Karpas-422 (cell line): ENCODE results near the gene LMO7. TPM values are rescaled to one million over a fixed set of nuclear protein-coding genes. Genes with fewer than 3 reads are reported as not detected.

Source experiments
- DNase-seq: peaks from one replicate; pipeline ENCODE4 v3.0.0-alpha.2; 2015
- H2AFZ ChIP-seq: fragments of 200-600 bp; sonication (generic); 2 replicates; pipeline ENCODE4 v1.6.1; 2014; ENCODE audit warnings: antibody characterized with exemption, low read length, mixed read lengths
- H3K27ac ChIP-seq: fragments of 200-600 bp; sonication (generic); 2 replicates; pipeline ENCODE4 v1.5.1; 2014; ENCODE audit warnings: mild to moderate bottlenecking, low read length, moderate library complexity
- H3K27me3 ChIP-seq: fragments of 200-600 bp; sonication (generic); 2 replicates; pipeline ENCODE4 v1.6.1; 2014; ENCODE audit warnings: low read length, mixed read lengths
- H3K36me3 ChIP-seq: fragments of 200-600 bp; sonication (generic); 2 replicates; pipeline ENCODE4 v1.6.1; 2014; ENCODE audit warnings: low read length, mixed read lengths; ENCODE audit not compliant: insufficient read depth
- H3K4me1 ChIP-seq: fragments of 200-600 bp; sonication (generic); 2 replicates; pipeline ENCODE4 v1.6.1; 2014; ENCODE audit warnings: mild to moderate bottlenecking, low read length, mixed read lengths
- H3K4me2 ChIP-seq: fragments of 200-600 bp; sonication (generic); 2 replicates; pipeline ENCODE4 v1.6.1; 2014; ENCODE audit warnings: low read length, low read depth, mild to moderate bottlenecking; ENCODE audit not compliant: poor library complexity, severe bottlenecking
- H3K4me3 ChIP-seq: fragments of 200-600 bp; sonication (generic); 2 replicates; pipeline ENCODE4 v1.5.1; 2014; ENCODE audit warnings: mild to moderate bottlenecking, antibody characterized with exemption, low read length, mixed read lengths
- H3K79me2 ChIP-seq: fragments of 200-600 bp; sonication (generic); 2 replicates; pipeline ENCODE4 v1.6.1; 2014; ENCODE audit warnings: mild to moderate bottlenecking, low read length, mixed read lengths
- H3K9ac ChIP-seq: fragments of 200-600 bp; sonication (generic); 2 replicates; pipeline ENCODE4 v1.6.0; 2014; ENCODE audit warnings: low read length
- H3K9me2 ChIP-seq: fragments of 200-600 bp; sonication (generic), shearing (Covaris generic); replicated peaks from 2 replicates; pipeline ENCODE4 v1.6.0; 2014; ENCODE audit warnings: mild to moderate bottlenecking, low read length, moderate library complexity; ENCODE audit not compliant: insufficient read depth
- H3K9me3 ChIP-seq: fragments of 300-700, 200-600 bp; sonication (generic); 2 replicates; pipeline ENCODE4 v1.6.1; 2014; ENCODE audit warnings: low read length, mixed read lengths
- H4K20me1 ChIP-seq: fragments of 200-600 bp; sonication (generic); 2 replicates; pipeline ENCODE4 v1.6.1; 2014; ENCODE audit warnings: mild to moderate bottlenecking, antibody characterized with exemption, low read length, low read depth; ENCODE audit not compliant: insufficient read depth
- total RNA-seq: library from RNA; depleted of rRNA; stranded (reverse); fragments of >200 nt; shearing (Covaris generic); gene quantifications from 2 replicates; pipeline ENCODE4 v1.2.3, GENCODE V29; 2014; ENCODE audit warnings: low replicate concordance

LMO7 gene
- total RNA-seq, 1 experiment from 2014 or later, result 40.0 TPM

DNA sequence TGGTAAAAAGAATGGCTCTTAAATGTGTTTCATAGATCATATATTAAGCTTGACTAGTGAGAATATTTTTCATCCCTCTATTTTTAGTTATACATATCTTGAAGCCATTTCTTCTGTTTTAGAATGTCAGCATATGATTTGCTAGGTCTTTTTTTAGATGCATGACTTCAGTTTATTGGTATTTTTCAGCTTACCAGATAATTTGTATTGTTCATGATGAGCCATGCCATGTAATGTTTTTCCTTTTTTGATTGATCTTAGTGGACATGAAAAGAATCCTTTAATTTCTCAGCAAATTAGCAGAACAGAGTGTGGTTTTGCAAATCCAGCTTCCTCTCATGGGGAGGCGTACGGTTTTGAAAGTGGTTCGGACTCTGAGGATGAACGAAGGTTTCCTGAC, 168.5 kb downstream of the LMO7 start:
- no peaks in the 10 kb centered on the region for H4K20me1 ChIP-seq
- no peak overlapping the region for H3K4me3 ChIP-seq
- no peak overlapping the region for H3K9ac ChIP-seq
- H2AFZ ChIP-seq, result no peak overlapping the region
- DNase-seq, result no peak
- no peaks in the 10 kb centered on the region for H3K4me1 ChIP-seq
- no peaks in the 10 kb centered on the region for H3K27me3 ChIP-seq
- H3K79me2 ChIP-seq, result no peaks in the 10 kb centered on the region
- no peaks in the 10 kb centered on the region for H3K9me2 ChIP-seq
- H3K27ac ChIP-seq, result no peak overlapping the region
- no peaks in the 10 kb centered on the region for H3K36me3 ChIP-seq
- H3K9me3 ChIP-seq, result no peaks in the 10 kb centered on the region
- H3K4me2 ChIP-seq, result no peak overlapping the region

DNA sequence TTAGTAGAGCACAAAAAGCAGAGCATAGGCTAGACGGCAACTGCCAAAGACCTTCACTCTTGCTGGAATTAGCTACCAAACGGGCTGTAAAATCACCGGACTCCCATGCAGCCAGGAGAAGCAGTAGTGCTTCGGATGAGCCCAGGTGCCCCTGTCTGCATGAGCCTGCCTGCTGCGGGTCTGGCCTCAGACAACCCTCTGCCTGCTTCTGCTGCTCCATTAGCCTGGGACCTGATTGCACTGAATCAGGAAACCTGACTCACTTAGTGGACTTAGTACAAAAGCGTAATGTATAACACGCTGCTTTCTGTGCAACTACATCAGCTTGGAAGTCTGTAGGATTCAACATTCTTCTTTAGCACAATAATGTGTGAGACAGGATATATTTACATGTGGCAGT, 170.0 kb downstream of the LMO7 start:
- no peaks in the 10 kb centered on the region for H3K79me2 ChIP-seq
- no peaks in the 10 kb centered on the region for H3K4me1 ChIP-seq
- no peak overlapping the region for H3K4me3 ChIP-seq
- no peaks in the 10 kb centered on the region for H4K20me1 ChIP-seq
- no peaks in the 10 kb centered on the region for H3K9me3 ChIP-seq
- H3K27me3 ChIP-seq, result no peaks in the 10 kb centered on the region
- no peak overlapping the region for H3K27ac ChIP-seq
- H3K9me2 ChIP-seq, result no peaks in the 10 kb centered on the region
- H3K4me2 ChIP-seq, result no peak overlapping the region
- no peak overlapping the region for H3K9ac ChIP-seq
- H2AFZ ChIP-seq, result no peak overlapping the region
- no peaks in the 10 kb centered on the region for H3K36me3 ChIP-seq
- DNase-seq, result no peak

DNA sequence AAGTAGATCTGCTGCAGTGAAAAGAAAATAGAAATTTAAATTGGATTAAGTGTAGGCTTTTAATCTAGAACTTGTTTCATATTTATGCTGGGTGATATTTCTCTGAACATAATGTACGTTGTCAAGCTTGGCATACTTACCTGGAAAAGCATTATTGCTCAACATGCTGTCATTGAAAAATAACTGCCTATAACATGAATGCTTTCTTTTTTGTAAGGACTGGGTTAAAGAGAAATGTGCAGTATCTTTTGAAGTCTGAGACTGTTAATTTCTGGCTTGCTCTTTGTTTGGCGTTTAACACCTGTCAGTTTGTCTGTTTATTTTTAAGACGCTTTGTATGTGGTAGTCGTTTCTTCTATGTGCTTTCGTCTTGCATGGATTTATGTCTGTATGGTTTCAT, 175.2 kb downstream of the LMO7 start:
- Histone ChIP-seq H3K27me3 (no peaks in the 10 kb centered on the region), H2AFZ (no peak overlapping the region), H3K4me3 (no peak overlapping the region), H4K20me1 (no peaks in the 10 kb centered on the region), H3K9ac (no peak overlapping the region), H3K36me3 (no peaks in the 10 kb centered on the region), H3K27ac (no peak overlapping the region), H3K79me2 (no peaks in the 10 kb centered on the region), H3K9me2 (no peaks in the 10 kb centered on the region), H3K4me2 (no peak overlapping the region), H3K9me3 (no peaks in the 10 kb centered on the region), H3K4me1 (no peaks in the 10 kb centered on the region)
- no peak for DNase-seq

DNA sequence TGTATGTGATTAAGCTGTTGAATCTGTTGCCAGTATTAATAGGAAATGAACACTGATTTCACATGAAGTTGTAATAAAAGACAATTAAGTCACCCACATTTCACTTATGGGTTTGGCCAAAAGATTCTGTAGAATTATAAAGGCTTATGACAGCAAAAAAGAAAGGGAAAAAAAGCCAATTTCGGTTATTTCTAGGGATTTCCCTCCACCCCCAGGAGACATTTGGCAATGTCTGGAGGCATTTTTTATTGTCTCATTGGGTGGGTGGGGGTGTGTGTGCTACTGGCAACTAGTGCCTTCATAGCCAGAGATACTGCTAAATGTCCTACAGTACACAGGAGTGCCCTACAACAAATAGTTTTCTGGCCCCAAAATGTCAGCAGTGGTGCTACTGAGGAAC, 175.7 kb downstream of the LMO7 start:
- no peaks in the 10 kb centered on the region for H3K9me2 ChIP-seq
- no peak overlapping the region for H2AFZ ChIP-seq
- no peak overlapping the region for H3K4me2 ChIP-seq
- no peak overlapping the region for H3K9ac ChIP-seq
- no peaks in the 10 kb centered on the region for H4K20me1 ChIP-seq
- H3K36me3 ChIP-seq, result no peaks in the 10 kb centered on the region
- H3K79me2 ChIP-seq, result no peaks in the 10 kb centered on the region
- H3K4me1 ChIP-seq, result no peaks in the 10 kb centered on the region
- no peaks in the 10 kb centered on the region for H3K9me3 ChIP-seq
- no peaks in the 10 kb centered on the region for H3K27me3 ChIP-seq
- no peak overlapping the region for H3K4me3 ChIP-seq
- no peak overlapping the region for H3K27ac ChIP-seq
- no peak for DNase-seq

DNA sequence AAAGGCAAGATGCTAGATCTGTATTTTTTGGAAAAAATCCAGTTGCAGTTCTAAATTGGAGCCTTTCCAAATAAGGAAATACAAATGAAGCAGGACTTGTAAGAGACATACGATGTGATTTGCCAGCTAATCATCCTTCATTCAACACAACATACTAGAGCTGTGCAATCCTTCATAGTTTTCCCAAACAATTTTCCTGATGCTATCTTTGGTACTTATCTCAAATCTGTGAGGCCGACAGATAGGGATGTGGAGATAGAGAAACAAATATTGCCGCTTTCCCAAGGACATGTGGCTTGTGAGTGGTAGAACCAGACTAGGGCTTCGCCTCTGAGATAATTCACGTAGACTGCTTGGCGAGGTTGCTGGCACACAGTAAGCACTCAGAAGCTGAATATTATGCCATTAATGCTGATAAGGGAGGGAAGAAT, 176.6 kb downstream of the LMO7 start:
- Histone ChIP-seq H3K9me2 (no peaks in the 10 kb centered on the region), H3K36me3 (no peaks in the 10 kb centered on the region), H3K79me2 (no peaks in the 10 kb centered on the region), H4K20me1 (no peaks in the 10 kb centered on the region), H3K9me3 (no peaks in the 10 kb centered on the region), H3K27ac (no peak overlapping the region), H3K4me2 (no peak overlapping the region), H3K9ac (no peak overlapping the region), H3K4me1 (no peaks in the 10 kb centered on the region), H3K4me3 (no peak overlapping the region), H2AFZ (no peak overlapping the region), H3K27me3 (no peaks in the 10 kb centered on the region)
- DNase-seq, result no peak

DNA sequence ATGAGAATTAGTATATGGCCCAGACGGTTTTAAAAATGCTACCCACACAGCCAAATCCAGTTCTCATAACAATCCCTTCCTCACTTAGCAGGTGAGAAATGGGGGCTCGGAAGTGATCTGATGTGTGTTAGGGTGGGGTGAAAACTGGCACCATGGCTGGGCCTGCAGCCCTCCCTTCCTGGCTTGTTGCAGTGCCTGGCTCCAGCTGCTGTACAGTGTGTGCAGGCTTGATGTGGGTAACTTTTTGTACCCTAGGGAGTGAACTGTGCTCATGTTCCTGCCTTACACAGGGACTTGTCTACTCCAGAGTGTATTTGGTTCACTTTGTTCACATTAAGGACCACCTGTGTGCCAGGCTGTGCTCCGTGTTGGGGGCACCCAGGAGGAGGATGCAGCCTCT, 177.2 kb downstream of the LMO7 start:
- Histone ChIP-seq H3K9ac (no peak overlapping the region), H3K36me3 (no peaks in the 10 kb centered on the region), H3K27me3 (no peaks in the 10 kb centered on the region), H3K4me2 (no peak overlapping the region), H3K9me2 (no peaks in the 10 kb centered on the region), H3K9me3 (no peaks in the 10 kb centered on the region), H3K4me1 (no peaks in the 10 kb centered on the region), H3K79me2 (no peaks in the 10 kb centered on the region), H3K4me3 (no peak overlapping the region), H4K20me1 (no peaks in the 10 kb centered on the region), H2AFZ (no peak overlapping the region), H3K27ac (no peak overlapping the region)
- no peak for DNase-seq

DNA sequence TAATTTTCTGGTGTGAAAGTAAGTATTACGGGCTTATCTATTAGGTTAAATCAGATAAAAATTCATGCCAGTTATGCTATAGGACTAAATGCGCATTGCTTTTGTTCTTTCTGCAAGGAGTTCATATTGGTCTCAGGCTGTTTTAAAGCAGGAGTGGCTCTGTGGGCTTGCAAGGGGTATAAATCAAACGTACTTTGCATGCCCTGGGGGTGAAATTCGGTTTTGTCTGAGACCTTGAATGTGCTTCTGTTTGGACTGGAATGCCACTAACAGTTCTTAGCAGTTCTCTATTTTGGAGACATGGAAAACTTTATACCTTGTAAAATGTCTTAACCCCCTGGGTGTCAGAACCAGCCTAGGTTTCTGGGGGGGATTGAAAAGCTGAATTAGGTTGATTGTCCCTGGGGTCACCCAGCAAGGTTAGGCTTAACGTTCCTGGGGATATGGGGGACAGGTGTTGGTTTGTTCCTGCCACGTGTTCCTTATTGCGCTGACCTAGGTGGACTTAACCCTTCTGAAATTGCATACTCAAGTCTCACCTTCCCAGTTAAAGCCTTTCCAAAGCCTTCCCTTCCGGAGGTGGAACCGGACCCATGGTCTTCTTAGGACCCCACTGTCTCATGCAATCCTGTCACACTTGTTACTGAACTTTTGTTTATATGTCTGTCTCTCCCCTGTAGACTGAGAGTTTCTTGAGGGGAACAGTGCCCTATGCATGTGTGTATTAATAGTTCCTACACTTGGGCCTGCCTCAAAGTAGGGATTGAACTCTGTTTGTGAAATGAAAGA, 182.2 kb downstream of the LMO7 start:
- Histone ChIP-seq H4K20me1 (no peaks in the 10 kb centered on the region), H2AFZ (no peak overlapping the region), H3K4me2 (no peak overlapping the region), H3K79me2 (no peaks in the 10 kb centered on the region), H3K27ac (no peak overlapping the region), H3K27me3 (no peaks in the 10 kb centered on the region), H3K9me3 (no peaks in the 10 kb centered on the region), H3K9me2 (no peaks in the 10 kb centered on the region), H3K9ac (no peak overlapping the region), H3K4me1 (no peaks in the 10 kb centered on the region), H3K36me3 (no peaks in the 10 kb centered on the region), H3K4me3 (no peak overlapping the region)
- DNase-seq, result no peak

DNA sequence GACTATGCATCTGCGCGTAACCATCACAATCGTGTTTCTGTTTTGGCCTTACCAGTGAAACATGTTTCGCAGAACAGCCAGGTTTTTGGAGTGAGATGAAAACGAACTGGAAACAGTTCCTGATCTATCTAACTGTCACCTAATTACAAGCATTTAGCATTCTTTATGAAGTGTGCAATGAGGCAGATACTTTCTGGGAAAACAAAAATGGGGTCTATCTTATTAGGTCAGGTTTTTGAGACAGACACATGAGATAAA, 182.8 kb downstream of the LMO7 start:
- Histone ChIP-seq H3K4me2 (no peak overlapping the region), H4K20me1 (no peaks in the 10 kb centered on the region), H3K79me2 (no peaks in the 10 kb centered on the region), H3K36me3 (no peaks in the 10 kb centered on the region), H3K4me3 (no peak overlapping the region), H3K9me2 (no peaks in the 10 kb centered on the region), H3K9ac (no peak overlapping the region), H3K27me3 (no peaks in the 10 kb centered on the region), H2AFZ (no peak overlapping the region), H3K9me3 (no peaks in the 10 kb centered on the region), H3K27ac (no peak overlapping the region), H3K4me1 (no peaks in the 10 kb centered on the region)
- no peak for DNase-seq

DNA sequence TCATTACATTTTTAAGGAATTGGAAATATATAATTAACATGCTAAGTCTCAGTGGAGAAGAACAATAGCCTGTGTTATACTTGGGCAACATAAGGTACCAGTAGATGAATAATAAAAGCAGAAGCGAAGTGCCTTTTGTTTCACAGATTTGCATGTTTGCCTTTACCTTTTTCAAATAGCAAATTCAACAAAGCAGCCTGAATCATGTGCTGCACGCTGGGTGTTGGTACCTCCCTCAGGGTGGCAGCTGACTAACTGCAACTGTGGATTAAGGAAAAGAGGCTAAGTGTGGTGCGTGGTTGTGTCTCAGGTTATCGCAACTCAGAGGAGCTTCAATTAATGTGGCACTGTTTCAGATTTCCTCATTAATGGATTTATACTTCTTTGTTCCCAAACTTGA, 189.0 kb downstream of the LMO7 start:
- Histone ChIP-seq H3K27me3 (no peaks in the 10 kb centered on the region), H3K4me3 (no peak overlapping the region), H3K9me3 (no peaks in the 10 kb centered on the region), H3K4me2 (no peak overlapping the region), H2AFZ (no peak overlapping the region), H4K20me1 (no peaks in the 10 kb centered on the region), H3K9ac (no peak overlapping the region), H3K4me1 (no peaks in the 10 kb centered on the region), H3K9me2 (no peaks in the 10 kb centered on the region), H3K27ac (no peak overlapping the region), H3K79me2 (no peaks in the 10 kb centered on the region), H3K36me3 (no peaks in the 10 kb centered on the region)
- no peak for DNase-seq
